Common myeloid progenitor, CD34-positive (primary cell): ENCODE measurements around the gene R3HDM1.
A peak's percentile ranks its signal among the peaks of the same experiment; 100 is the strongest.
"Not testable (repeated sequence)": the region's sequence is repeated elsewhere in the genome, so short reads cannot be mapped to it uniquely, and the experiment has no call there.

Source experiments
- CTCF ChIA-PET: fragments of 350-600 bp; sonication (Branson Sonifier 250); formaldehyde crosslinking; loops from one replicate; lab custom pipeline; 2021; ENCODE audit warnings: antibody characterized with exemption; lab: Charles Lee
- POLR2A ChIA-PET: fragments of 350-600 bp; sonication (Branson Sonifier 250); formaldehyde crosslinking; loops from one replicate; lab custom pipeline; 2021; ENCODE audit warnings: antibody characterized with exemption; lab: Charles Lee
- DNase-seq, 3 donors: peaks; one replicate each; pipeline versions ENCODE4 v3.0.0 to v3.0.0-alpha.2; 2013
- H3K27ac ChIP-seq, 2 experiments: 1 replicate in 1 of 2; 2 replicates in 1 of 2; pipeline ENCODE4 v1.7.0; 2013; ENCODE audit warnings: inconsistent platforms in 2 of 2, low read length in 2 of 2, mild to moderate bottlenecking in 2 of 2, low read depth in 1 of 2, moderate library complexity in 1 of 2; ENCODE audit not compliant: severe bottlenecking in 2 of 2, insufficient read depth in 1 of 2, poor library complexity in 1 of 2
- H3K27me3 ChIP-seq, 5 experiments: replicated peaks in 2 of 5; 1 replicate in 3 of 5; 2 replicates in 2 of 5; pipeline versions ENCODE4 v1.6.1 to v1.7.0; 2013; ENCODE audit warnings: low read length in 4 of 5, mild to moderate bottlenecking in 2 of 5, moderate library complexity in 2 of 5, inconsistent platforms in 1 of 5; ENCODE audit not compliant: insufficient read depth in 5 of 5, control insufficient read depth in 4 of 5
- H3K36me3 ChIP-seq, 4 experiments: 1 replicate in 2 of 4; 2 replicates in 2 of 4; pipeline versions ENCODE4 v1.6.1 to v1.7.0; 2013; ENCODE audit warnings: low read length in 3 of 4, control low read depth in 1 of 4, mild to moderate bottlenecking in 1 of 4; ENCODE audit not compliant: control insufficient read depth in 4 of 4, insufficient read depth in 4 of 4
- H3K4me1 ChIP-seq, 4 experiments: 1 replicate in 3 of 4; 2 replicates in 1 of 4; pipeline versions ENCODE4 v1.6.1 to v1.7.1; 2013; ENCODE audit warnings: low read length in 3 of 4, mild to moderate bottlenecking in 3 of 4, control low read depth in 1 of 4, inconsistent platforms in 1 of 4, moderate library complexity in 1 of 4; ENCODE audit not compliant: control insufficient read depth in 4 of 4, insufficient read depth in 4 of 4; ENCODE audit errors: control extremely low read depth in 1 of 4
- H3K4me3 ChIP-seq, 7 experiments: 1 replicate in 4 of 7; 2 replicates in 3 of 7; pipeline versions ENCODE4 v1.5.1 to v1.7.0; 2013; ENCODE audit warnings: mild to moderate bottlenecking in 7 of 7, low read length in 6 of 7, moderate library complexity in 6 of 7, inconsistent platforms in 2 of 7, low read depth in 2 of 7, control low read depth in 1 of 7; ENCODE audit not compliant: insufficient read depth in 4 of 7, control insufficient read depth in 1 of 7; ENCODE audit errors: extremely low read depth in 1 of 7
- H3K9me3 ChIP-seq, 5 experiments: 1 replicate in 4 of 5; 2 replicates in 1 of 5; pipeline versions ENCODE4 v1.6.1 to v1.7.1; 2013; ENCODE audit warnings: low read length in 4 of 5, mild to moderate bottlenecking in 2 of 5, inconsistent platforms in 1 of 5, low read depth in 1 of 5, moderate library complexity in 1 of 5; ENCODE audit not compliant: control insufficient read depth in 4 of 5, insufficient read depth in 2 of 5; ENCODE audit errors: control extremely low read depth in 1 of 5
- WGBS: methylation state at CpG from one replicate; pipeline ENCODE4 v1.1.5; 2013; ENCODE audit not compliant: insufficient coverage; 5-methylcytosine and 5-hydroxymethylcytosine counted together

Gene R3HDM1

GRCh38 chr2:135651717-135652116 is 120.4 kb downstream of the R3HDM1 start:
- H3K4me1 ChIP-seq, result no peaks in the 10 kb centered on the region
- peaks cover 7 to 46% (median 28%) of the 10 kb centered on the region in 4 experiments for H3K36me3 ChIP-seq
- no peak overlapping the region for H3K4me3 ChIP-seq
- POLR2A ChIA-PET, result no interaction called here
- CTCF ChIA-PET, result no interaction called here
- WGBS, result 100% methylated on average over 3 of the region's 3 CpGs
- H3K27me3 ChIP-seq, result no peaks in the 10 kb centered on the region
- no peaks in the 10 kb centered on the region for H3K9me3 ChIP-seq
- DNase-seq, result no peak
- H3K27ac ChIP-seq, result no peak overlapping the region

- H3K27ac ChIP-seq, H3K9me3 ChIP-seq, POLR2A ChIA-PET, H3K4me3 ChIP-seq, H3K4me1 ChIP-seq, CTCF ChIA-PET, H3K27me3 ChIP-seq, DNase-seq: not testable (repeated sequence)
- H3K36me3 ChIP-seq, result peaks cover 4 to 40% (median 30%) of the 10 kb centered on the region in 4 experiments
- 94% methylated on average over 5 of the region's 5 CpGs for WGBS
Measured at GRCh38 chr2:135654239-135654638, 123.0 kb downstream of the R3HDM1 start.

DNA sequence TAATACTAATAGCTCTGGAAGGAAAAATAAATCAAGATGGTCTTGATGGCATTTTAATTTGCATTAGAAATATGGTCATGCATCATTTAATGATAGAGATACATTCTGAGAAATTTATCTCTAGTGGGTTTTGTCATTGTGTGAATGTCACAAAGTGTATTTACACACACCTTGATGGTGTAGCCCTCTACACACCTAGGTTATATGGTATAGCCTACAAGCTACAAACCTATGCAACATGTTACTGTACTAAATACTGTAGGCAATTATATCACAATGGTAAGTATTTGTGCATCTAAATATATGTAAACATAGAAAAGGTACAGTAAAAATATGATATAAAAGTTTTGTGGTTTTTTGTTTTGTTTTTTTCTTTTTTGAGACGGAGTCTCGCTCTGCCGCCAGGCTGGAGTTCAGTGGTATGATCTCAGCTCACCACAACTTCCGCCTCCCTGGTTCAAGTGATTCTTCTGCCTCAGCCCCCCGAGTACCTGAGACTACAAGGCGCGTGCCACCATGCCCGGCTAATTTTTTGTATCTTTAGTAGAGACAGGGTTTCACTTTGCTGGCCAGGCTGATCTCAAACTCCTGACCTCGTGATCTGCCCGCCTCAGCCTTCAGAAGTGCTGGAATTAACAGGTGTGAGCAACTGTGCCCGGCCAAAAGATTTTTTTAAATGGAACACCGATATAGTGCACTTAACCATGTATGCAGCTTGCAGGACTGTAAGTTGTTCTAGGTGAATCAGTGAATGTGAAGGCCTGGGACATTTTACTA is 126.7 kb downstream of the R3HDM1 start:
- no peaks in the 10 kb centered on the region for H3K27me3 ChIP-seq
- CTCF ChIA-PET, result interaction anchor here (1.8 kb wide), 1 partner anchor 10 kb away, joined by 4 read pairs; no protein-coding TSS in a partner anchor
- no peak overlapping the region for H3K27ac ChIP-seq
- H3K36me3 ChIP-seq, result peaks cover 10 to 44% (median 34%) of the 10 kb centered on the region in 4 experiments
- no peak for DNase-seq
- WGBS, result 95% methylated on average over 11 of the region's 12 CpGs
- no peaks in the 10 kb centered on the region for H3K4me1 ChIP-seq
- no peak overlapping the region for H3K4me3 ChIP-seq
- POLR2A ChIA-PET, result interaction anchor here (0.6 kb wide), 2 partner anchors 11 to 288 kb away, joined by 3 to 5 read pairs; no protein-coding TSS in a partner anchor
- H3K9me3 ChIP-seq, result no peaks in the 10 kb centered on the region

GRCh38 chr2:135662088-135662487 is 130.8 kb downstream of the R3HDM1 start:
- no peak overlapping the region for H3K27ac ChIP-seq
- POLR2A ChIA-PET, result no interaction called here
- CTCF ChIA-PET, result interaction anchor here (0.7 kb wide), 1 partner anchor 1095 kb away, joined by 3 read pairs; no protein-coding TSS in a partner anchor
- no peak overlapping the region for H3K4me3 ChIP-seq
- H3K4me1 ChIP-seq, result peaks cover 2 to 11% (median 8%) of the 10 kb centered on the region in 4 experiments
- H3K27me3 ChIP-seq, result no peaks in the 10 kb centered on the region
- H3K9me3 ChIP-seq, result no peaks in the 10 kb centered on the region
- DNase-seq, result no peak
- 83% methylated on average over 1 of the region's 1 CpG for WGBS
- peaks cover 10 to 36% (median 25%) of the 10 kb centered on the region in 4 experiments for H3K36me3 ChIP-seq

DNA sequence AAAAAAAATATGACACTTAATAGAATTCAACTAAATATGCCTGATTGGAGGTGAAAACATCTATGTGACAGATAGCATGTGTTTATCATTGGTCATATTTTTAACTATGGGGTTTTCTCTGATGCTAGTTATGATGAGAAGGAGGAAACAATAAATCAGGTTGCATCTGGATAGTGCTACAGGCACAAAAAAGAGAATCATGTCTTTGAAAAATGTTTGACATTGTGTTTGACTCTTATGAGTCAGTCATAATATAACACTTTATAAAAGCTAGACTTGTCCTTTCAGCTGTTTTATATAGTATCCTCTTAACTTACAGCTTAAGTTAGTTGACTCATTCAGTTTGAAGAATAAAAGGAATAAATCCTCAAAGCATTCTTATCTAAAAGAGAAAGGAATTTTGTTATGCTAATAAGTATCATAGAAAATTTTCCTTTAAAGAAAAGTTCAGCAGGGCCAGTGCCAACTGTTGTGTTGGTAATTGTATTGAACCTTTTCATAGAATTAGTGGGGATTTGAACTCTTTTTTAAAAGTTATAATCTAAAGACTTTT is 131.9 kb downstream of the R3HDM1 start:
- H3K27ac ChIP-seq, result no peak overlapping the region
- H3K36me3 ChIP-seq, result peaks cover 10 to 31% (median 23%) of the 10 kb centered on the region in 4 experiments
- DNase-seq, result no peak
- ChIA-PET CTCF (no interaction called here), POLR2A (no interaction called here)
- peaks cover 4 to 19% (median 10%) of the 10 kb centered on the region in 4 experiments for H3K4me1 ChIP-seq
- H3K9me3 ChIP-seq, result no peaks in the 10 kb centered on the region
- no peak overlapping the region for H3K4me3 ChIP-seq
- no peaks in the 10 kb centered on the region for H3K27me3 ChIP-seq

- ChIA-PET POLR2A (interaction anchor here (0.7 kb wide), 1 partner anchor 1281 kb away, joined by 3 read pairs; no protein-coding TSS in a partner anchor), CTCF (no interaction called here)
- H3K4me3 ChIP-seq, result no peak overlapping the region
- H3K4me1 ChIP-seq, result peaks cover 4 to 27% (median 10%) of the 10 kb centered on the region in 4 experiments
- H3K27me3 ChIP-seq, result no peaks in the 10 kb centered on the region
- H3K36me3 ChIP-seq, result peaks cover 10 to 21% (median 19%) of the 10 kb centered on the region in 4 experiments
- no peaks in the 10 kb centered on the region for H3K9me3 ChIP-seq
- no peak for DNase-seq
- H3K27ac ChIP-seq, result no peak overlapping the region
Measured at GRCh38 chr2:135664623-135665068, 133.4 kb downstream of the R3HDM1 start.

DNA sequence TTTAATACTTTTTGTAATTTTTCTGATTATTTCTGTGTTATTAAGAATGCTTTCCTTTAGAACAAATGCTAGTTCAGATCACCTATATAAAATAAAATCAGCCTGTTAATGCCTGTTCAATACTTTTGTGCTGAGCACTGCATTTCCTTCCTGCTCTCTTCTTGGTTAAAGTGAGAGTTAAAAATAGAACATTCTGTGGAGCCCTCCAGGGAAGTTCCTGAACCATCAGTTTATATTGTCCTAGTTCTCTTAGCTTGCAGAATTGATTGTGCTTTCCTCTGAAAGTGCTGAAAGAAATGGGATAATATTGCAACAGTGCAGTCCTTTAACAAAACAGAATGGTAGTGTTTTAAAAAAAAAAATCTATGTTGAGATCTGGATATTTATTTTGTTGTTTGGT is 135.8 kb downstream of the R3HDM1 start:
- no peaks in the 10 kb centered on the region for H3K9me3 ChIP-seq
- POLR2A ChIA-PET, result no interaction called here
- H3K4me3 ChIP-seq, result peak overlapping the region in 1 of 7 experiments; percentile 33
- CTCF ChIA-PET, result no interaction called here
- DNase-seq, result no peak
- H3K27me3 ChIP-seq, result no peaks in the 10 kb centered on the region
- peaks cover 5 to 13% (median 7%) of the 10 kb centered on the region in 4 experiments for H3K36me3 ChIP-seq
- H3K4me1 ChIP-seq, result peaks cover 4 to 27% (median 10%) of the 10 kb centered on the region in 4 experiments
- peak overlapping the region in 1 of 2 experiments; percentile 43 for H3K27ac ChIP-seq
